GM10266 (cell line): ENCODE results near the gene CDKAL1.
A peak's percentile ranks its signal among the peaks of the same experiment; 100 is the strongest.

Source experiments
- DNase-seq: peaks from one replicate; pipeline ENCODE4 v3.0.0; 2012; ENCODE audit errors: extremely low spot score
- TF ChIP-seq, protein P1 (sequence below): IDR thresholded peaks from 2 replicates; pipeline ENCODE4 v1.5.1; 2012; ENCODE audit warnings: mild to moderate bottlenecking, low read depth; ENCODE audit not compliant: control insufficient read depth, insufficient read depth; ENCODE audit errors: missing control alignments

CDKAL1 gene

DNA sequence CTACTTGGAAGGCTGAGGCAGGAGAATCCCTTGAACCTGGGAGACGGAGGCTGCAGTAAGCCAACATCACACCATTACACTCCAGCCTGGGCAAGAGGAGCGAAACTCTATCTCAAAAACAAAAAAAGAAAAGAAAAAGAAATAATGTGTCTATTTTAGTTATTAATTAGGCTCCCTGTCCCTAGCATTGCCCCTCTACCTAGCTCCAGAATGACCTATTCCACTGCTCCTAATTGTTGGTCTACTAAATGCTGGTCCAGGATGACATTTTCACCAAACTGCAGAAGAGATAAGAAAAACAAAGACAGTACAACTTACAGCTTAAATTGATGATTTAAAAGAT lies 629.6 kb downstream of the CDKAL1 start:
- no peak for DNase-seq
- TF ChIP-seq, protein P1, sequence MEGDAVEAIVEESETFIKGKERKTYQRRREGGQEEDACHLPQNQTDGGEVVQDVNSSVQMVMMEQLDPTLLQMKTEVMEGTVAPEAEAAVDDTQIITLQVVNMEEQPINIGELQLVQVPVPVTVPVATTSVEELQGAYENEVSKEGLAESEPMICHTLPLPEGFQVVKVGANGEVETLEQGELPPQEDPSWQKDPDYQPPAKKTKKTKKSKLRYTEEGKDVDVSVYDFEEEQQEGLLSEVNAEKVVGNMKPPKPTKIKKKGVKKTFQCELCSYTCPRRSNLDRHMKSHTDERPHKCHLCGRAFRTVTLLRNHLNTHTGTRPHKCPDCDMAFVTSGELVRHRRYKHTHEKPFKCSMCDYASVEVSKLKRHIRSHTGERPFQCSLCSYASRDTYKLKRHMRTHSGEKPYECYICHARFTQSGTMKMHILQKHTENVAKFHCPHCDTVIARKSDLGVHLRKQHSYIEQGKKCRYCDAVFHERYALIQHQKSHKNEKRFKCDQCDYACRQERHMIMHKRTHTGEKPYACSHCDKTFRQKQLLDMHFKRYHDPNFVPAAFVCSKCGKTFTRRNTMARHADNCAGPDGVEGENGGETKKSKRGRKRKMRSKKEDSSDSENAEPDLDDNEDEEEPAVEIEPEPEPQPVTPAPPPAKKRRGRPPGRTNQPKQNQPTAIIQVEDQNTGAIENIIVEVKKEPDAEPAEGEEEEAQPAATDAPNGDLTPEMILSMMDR, result no peak

DNA sequence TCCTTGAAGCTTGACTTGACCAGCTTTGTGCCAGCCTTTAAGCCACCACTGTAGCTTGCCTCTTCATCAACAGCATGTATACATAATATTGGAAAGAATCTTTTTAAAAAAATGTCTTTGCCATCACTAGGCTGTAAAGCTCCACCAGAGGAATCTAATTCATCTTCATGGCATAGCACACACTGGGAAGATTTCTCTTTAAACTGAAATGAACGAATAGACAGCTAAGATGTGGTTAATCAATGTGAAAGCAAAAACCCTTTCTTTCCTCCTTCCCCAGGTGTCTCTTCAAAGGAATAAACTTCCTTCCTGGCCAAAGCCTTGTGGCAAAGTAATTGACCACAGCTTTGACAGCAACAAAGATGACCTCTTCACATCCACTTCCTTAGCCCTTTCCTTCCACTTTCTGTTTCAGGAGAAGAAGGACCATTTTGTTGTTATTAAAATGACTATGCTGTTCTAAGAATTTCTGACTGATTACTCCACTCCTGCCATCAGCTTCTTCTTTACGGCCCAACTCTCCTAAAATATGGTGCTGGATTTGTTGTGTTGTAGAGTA lies 630.6 kb downstream of the CDKAL1 start:
- TF ChIP-seq, protein P1, result no peak
- DNase-seq, result peak; percentile 11

DNA sequence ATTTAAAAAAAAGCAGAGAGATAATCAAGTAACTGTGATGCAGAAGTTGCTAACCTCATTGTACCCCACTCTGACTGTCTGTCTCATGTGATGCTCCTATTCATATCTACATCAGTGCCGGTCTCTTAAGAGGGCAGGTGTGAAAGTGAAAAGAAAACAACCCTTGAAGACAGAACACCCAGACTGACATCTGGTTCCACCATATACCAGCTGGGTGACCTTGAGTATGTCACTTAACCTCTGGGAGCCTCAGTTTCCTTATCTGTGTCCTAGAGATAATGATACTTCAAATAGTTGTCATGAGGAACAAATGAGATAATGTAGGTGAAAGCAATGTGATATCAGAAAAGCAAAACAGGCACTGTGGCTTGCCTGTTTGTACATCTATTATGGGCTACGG lies 632.5 kb downstream of the CDKAL1 start:
- DNase-seq, result no peak
- TF ChIP-seq, protein P1, result no peak

DNA sequence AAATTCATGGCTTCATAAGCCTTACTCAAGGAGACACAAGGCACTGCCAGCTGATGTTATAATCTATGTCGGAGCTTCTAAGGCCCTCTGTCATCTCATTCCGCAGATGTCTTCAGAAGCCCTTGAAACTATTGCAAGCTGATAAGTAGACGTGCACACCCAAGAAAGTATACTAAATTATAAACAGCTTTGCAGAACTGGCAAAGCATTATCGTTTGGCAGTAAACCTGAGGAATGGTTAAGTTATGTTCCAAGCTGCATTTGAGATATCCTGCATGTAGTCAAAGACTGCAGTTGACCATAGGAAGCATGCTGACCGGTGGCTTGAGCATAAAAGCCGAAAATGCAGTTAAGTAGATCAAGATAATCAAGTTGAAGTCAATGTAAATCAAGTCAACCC lies 633.5 kb downstream of the CDKAL1 start:
- TF ChIP-seq, protein P1, result no peak
- no peak for DNase-seq

DNA sequence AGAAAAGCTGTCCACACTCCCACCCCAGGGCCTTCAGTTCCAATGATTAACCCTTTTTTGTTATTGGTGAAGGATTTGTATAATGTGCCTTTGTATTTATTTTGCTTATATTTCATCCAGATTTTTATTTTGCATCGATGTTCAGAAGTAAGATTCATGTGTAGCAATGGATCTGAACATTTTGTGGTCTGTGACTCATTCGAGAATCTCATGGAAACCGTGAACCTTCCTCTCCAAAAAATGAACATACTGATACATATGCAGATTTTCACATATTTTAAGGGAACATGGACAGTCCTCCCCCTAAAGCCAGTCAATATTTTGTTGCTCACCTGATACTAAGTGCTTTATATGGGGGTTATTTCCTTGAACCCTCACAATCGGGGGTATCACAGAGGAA lies 637.5 kb downstream of the CDKAL1 start:
- TF ChIP-seq, protein P1, result no peak

DNA sequence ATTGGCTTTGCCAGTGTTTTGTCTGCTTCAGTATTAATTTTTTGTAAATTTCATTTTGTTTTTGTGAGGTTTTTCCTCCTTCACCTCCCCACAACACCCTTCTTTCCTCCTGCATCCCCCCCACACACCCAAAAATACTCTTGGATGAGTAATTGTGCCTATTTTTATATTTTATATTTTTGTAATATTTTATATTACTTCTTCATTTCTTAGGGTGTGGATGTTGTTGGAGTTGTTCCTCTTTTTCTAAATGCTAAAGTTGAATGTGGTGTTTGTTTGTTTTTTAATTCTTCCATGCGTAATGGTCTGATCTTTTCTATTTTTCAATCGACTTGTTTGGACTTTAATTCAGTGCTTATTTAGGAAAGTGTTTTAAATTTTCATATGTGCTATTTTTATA lies 638.8 kb downstream of the CDKAL1 start:
- TF ChIP-seq, protein P1, result no peak
- DNase-seq, result no peak

More for the DNA sequence above, 637.5 kb downstream of the CDKAL1 start:
- DNase-seq, result no peak

DNA sequence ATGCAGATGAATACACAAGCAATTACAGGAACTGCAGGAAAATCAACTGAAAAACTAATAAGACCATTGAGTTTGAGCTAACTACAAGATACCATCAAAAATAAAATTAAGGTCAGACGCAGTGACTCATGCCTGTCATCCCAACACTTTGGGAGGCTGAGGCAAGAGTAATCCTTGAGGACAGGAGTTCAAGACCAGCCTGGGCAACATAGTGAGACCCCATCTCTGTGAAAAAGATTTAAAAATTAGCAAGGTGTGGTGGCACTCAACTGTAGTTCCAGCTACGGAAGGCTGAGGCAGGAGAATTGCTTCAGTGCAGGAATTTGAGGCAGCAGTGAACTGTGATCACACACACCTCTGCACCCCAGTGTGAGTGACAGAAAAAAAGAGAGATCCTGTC lies 639.4 kb downstream of the CDKAL1 start:
- no peak for DNase-seq
- TF ChIP-seq, protein P1, result no peak
